Hematopoietic multipotent progenitor cell treated with erythropoietin and hydrocortisone succinate and interleukin-3 and kit ligand, for 6 days (in vitro differentiated cells): Measurements from ENCODE around the gene EFEMP1.
A peak's percentile ranks its signal among the peaks of the same experiment; 100 is the strongest.

Experiments used
- DNase-seq: peaks from one replicate; pipeline ENCODE4 v3.0.0-alpha.2; 2015

The EFEMP1 gene

GRCh38 chr2:55923091-55923981, at the start of gene EFEMP1:
Gene EFEMP1 (minus strand): TSS chr2:55923782. CDS start chr2:55922440, 1,342 bp downstream.
- DNase-seq = peak; percentile 4

- no peak for DNase-seq
These were observed 46.9 kb upstream of the EFEMP1 start for GRCh38 chr2:55970500-55970899.

GRCh38 chr2:55968941-55969340, 45.4 kb upstream of the EFEMP1 start:
- no peak for DNase-seq

- DNase-seq = no peak
These were observed 43.0 kb upstream of the EFEMP1 start for GRCh38 chr2:55966401-55967118.

- DNase-seq = no peak
These were observed 42.4 kb upstream of the EFEMP1 start for GRCh38 chr2:55965966-55966365.

- DNase-seq = no peak
These were observed 41.7 kb upstream of the EFEMP1 start for GRCh38 chr2:55965276-55965675.

- DNase-seq = no peak
These were observed 39.3 kb upstream of the EFEMP1 start for GRCh38 chr2:55962915-55963314.

- peak; percentile 74 for DNase-seq
These were observed 37.8 kb upstream of the EFEMP1 start for GRCh38 chr2:55961318-55961911.

GRCh38 chr2:55958756-55959155, 35.2 kb upstream of the EFEMP1 start:
- DNase-seq = no peak

GRCh38 chr2:55957142-55957541, 33.6 kb upstream of the EFEMP1 start:
- DNase-seq = no peak

GRCh38 chr2:55954306-55955035, 30.9 kb upstream of the EFEMP1 start:
- no peak for DNase-seq

- peak; percentile 14 for DNase-seq
These were observed 28.8 kb upstream of the EFEMP1 start for GRCh38 chr2:55952415-55952814.

GRCh38 chr2:55951533-55951932, 28.0 kb upstream of the EFEMP1 start:
- DNase-seq = no peak

GRCh38 chr2:55949613-55950012, 26.0 kb upstream of the EFEMP1 start:
- no peak for DNase-seq

GRCh38 chr2:55949211-55949610, 25.6 kb upstream of the EFEMP1 start:
- DNase-seq = peak; percentile 32

- DNase-seq = no peak
These were observed 24.8 kb upstream of the EFEMP1 start for GRCh38 chr2:55948176-55948923.

- DNase-seq = no peak
These were observed 24.2 kb upstream of the EFEMP1 start for GRCh38 chr2:55947752-55948151.

GRCh38 chr2:55946793-55947192, 23.2 kb upstream of the EFEMP1 start:
- no peak for DNase-seq

- DNase-seq = no peak
These were observed 19.9 kb upstream of the EFEMP1 start for GRCh38 chr2:55943466-55943865.

- no peak for DNase-seq
These were observed 12.8 kb upstream of the EFEMP1 start for GRCh38 chr2:55936351-55936750.

GRCh38 chr2:55934337-55934736, 10.8 kb upstream of the EFEMP1 start:
- no peak for DNase-seq

- DNase-seq = no peak
These were observed 9.3 kb upstream of the EFEMP1 start for GRCh38 chr2:55932843-55933242.
